Measurements from ENCODE around the gene FAM3B.
"Not testable (repeated sequence)": the region's sequence is repeated elsewhere in the genome, so short reads cannot be mapped to it uniquely, and the experiment has no call there.

Gene FAM3B

GRCh38 chr21:41349619-41350390 lies 33.2 kb downstream of the FAM3B start:
- DNase-seq (ENCODE audit: low read depth in 2 of 2, low spot score in 1 of 2), result no peak

GRCh38 chr21:41350436-41351155 lies 34.0 kb downstream of the FAM3B start:
- no peak for DNase-seq (ENCODE audit: low read depth in 2 of 2, low spot score in 1 of 2)

- DNase-seq (ENCODE audit: low read depth in 2 of 2, low spot score in 1 of 2), result no peak
Observed at GRCh38 chr21:41357546-41357945, 40.9 kb downstream of the FAM3B start.

DNA sequence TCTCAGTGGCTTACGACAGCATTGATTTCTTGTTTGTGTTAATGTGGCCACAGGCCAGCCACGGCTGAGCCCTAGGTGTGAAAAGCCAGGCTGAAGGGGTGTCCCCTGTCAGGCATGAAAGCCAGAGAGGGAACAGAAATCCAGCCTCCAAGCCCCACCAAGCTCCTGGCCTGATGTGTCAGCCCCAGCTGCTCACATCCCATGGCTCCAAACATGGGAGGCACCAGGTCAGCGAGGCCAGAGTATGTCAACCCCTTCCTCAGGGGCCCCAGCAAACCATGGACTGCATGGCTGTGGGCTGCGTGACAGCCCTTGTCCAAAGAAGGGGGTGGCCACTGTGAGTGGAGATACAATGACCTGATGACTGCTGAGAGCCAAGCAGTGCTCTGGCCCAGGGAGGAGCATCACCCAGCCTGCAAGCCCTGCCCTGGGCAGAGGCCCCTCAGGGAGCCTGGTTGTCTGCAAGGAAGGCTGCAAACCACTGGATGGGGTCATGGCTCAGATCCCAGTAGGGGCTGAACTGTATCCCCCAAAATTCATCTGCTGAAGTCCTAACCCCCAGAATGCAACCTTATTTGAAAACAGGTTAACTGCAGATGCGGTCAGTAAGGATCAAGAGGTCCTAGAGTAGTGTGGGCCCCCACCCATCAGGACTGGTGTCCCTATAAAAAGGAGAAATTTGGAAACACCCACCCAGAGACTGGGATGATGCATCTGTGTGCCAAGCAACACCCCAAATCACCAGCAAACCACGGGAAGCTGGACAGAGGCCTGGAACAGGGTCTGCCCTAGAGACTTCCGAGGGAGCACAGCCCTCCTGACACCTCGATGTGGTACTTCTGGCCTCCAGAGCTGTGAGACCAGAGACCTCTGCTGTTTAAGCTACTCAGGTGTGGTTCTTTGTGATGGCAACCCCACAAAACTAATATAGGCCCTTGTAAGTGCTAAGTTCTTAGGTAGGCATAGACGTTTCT lies 41.9 kb downstream of the FAM3B start:
- DNase-seq (ENCODE audit: low read depth in 2 of 2, low spot score in 1 of 2), result no peak

DNA sequence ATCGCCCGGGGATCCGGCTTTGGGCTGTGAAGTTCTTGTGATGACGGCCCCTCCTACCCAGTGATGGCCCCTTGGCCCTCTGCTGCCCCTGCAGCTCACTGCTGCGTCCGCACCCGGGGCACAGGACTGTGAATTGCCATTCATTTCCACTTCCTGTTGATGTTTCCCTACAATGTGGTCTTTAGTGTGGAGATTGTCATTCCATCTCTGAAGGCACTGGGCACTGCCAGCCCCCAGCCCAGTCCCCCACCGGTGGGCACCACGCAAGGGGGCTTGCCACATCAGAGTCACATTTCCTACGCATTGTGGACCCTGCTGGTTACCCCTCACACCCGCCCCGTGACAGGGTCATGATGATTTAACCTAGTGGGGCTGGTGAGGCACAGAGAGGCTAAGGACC lies 42.7 kb downstream of the FAM3B start:
- DNase-seq (ENCODE audit: low read depth in 2 of 2, low spot score in 1 of 2), result no peak

GRCh38 chr21:41359754-41360071 lies 43.1 kb downstream of the FAM3B start:
- not testable (repeated sequence) for DNase-seq (ENCODE audit: low read depth in 2 of 2, low spot score in 1 of 2)

DNA sequence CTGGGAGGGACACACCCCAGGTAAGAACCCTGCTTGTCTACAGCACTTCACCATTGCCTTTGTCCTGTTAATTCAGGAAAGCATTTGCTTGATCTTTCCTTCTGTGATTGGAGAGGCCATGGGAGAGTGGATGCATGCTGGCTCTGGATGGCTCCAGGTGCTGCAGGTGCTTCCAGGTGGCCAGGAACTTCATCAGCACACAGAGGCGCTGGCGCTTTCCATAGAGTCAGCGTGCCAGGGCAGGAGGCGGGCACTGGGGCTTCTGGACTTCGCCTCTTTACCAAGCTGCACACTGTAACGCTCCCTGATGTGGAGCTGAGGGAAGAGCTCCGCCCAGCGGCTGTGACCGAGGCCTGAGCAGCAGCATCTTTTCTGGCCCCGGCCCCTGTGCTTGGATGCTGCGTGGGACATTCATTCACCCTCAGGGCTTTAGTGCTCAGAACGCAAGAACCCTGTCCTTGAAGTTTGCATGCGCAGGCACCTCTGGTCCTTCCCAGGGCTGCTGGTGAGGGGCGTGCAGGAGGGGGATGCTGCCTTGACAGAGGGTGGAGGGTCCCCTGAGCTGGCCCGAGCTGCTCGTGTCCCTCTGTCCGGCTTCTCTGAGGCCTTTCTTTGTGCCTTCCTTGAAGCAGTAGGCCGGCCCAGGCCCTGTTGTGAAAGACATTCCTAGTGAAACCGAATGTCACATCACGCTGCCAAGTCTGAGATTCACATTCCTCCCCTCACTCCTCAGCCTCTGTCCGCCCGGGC lies 43.6 kb downstream of the FAM3B start:
- no peak for DNase-seq (ENCODE audit: low read depth in 2 of 2, low spot score in 1 of 2)

GRCh38 chr21:41361053-41361785 lies 44.6 kb downstream of the FAM3B start:
- DNase-seq (ENCODE audit: low read depth in 2 of 2, low spot score in 1 of 2), result no peak

DNA sequence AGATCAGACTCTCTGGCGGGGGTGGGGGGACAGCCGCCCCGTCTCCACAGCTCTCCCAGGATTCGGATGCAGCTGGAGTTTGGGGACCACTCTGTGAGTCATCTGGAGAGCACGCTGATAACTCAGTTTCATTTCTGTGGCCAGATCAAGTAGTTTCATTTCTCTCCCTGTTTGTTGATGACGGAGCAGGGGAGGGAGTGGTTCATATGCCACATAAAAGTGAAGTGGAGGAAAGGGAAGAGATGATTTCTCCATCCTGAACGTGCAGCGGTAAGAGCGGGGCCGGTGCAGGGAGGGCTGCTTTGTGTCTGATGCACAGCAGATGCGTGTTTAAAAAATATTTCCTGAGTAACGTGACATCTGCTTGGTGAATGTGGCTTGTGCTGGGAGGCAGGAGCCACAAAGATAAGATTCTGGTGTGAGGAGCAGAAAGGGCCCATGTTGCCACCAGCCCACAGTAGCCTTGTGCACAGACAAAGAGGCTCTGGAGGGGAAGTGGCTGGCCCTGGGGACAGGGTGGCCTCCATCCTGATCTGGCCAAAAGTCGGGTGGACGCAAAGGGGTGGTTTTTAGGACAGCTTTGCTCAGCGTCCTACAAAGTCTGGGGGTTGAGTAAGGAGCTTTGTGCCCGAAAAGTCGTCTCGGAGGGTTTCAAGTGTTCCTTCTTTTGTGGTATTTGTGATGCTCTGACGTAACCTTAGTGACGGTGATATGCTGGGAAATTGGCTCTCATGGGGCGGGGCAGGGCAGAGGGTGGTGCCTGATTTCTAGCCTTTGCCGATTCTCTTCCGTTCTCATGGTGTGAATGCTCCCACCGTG lies 45.4 kb downstream of the FAM3B start, which contains the start of gene MX2:
TSS of gene MX2 (plus strand) at position 242 of the 819 bp plus-strand sequence. CDS start 14,880 bp downstream, outside the sequence.
- DNase-seq (ENCODE audit: low read depth in 2 of 2, low spot score in 1 of 2), result peak; percentile 44 to 47

DNA sequence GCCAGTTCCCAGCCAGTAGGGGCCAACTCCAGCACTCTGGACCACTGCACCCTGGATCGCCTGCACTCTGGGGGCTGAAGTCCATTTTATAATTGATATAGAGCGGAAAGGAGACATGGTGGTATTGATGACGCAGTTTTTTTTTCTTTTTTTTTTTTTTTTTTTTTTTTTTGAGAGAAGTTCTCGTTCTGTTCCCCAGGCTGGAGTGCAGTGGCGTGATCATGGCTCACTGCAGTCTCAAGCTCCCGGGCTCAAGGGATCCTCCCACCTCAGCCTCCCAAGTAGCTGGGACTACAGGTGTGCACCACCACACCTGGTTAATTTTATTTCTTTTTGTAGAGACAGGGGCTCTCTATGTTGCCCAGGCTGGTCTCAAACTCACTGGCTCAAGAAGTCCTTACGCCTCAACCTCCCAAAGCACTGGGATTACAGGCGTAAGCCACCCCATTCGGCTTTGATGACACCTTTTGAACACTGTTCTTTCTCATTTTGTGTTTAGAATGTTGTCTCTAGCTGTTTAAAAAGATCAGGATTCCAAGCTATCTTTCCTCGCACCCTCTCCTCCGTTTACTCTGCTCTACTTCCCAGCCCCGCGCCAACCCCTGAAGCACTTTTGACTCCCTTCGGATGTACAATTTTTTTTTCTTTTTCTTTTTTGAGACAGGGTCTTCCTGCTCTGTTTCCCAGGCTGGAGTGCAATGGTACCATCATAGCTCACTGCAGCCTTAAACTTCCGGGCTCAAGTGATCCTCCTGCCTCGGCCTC lies 46.2 kb downstream of the FAM3B start:
- DNase-seq (ENCODE audit: low read depth in 2 of 2, low spot score in 1 of 2), result no peak

- DNase-seq (ENCODE audit: low read depth in 2 of 2, low spot score in 1 of 2), result no peak
Observed at GRCh38 chr21:41363370-41364270, 47.0 kb downstream of the FAM3B start.

- no peak for DNase-seq (ENCODE audit: low read depth in 2 of 2, low spot score in 1 of 2)
Observed at GRCh38 chr21:41364308-41364707, 47.7 kb downstream of the FAM3B start.

DNA sequence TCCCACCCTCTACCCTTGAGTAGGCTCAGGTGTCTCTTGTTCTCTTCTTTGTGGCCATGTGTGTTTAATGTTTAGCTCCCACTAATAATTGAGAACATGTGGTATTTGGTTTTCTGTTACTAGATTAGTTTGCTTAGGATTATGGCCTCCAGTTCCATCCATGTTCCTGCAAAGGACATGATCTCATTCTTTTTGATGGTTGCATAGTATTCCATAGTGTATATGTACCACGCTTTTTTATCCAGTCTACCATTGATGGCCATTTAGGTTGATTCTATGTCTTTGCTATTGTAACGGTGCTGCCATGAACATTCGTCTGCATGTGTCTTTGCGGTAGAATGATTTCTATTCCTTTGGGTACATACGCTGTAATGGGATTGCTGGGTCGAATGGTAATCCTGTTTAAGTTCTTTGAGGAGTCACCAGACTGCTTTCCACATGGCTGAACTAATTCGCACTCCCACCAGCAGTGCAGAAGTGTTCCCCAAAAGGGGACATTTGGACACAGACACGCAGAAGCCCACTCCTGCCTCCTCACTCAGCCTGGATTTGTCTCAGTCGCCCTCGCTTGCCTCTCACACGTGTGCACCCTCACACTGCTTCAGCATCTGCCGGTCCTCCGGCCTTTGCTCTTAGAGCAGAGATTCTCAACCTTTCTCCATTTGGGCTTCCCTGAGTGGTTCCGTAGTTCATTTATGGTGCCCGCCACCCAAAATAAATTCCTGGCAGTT lies 48.9 kb downstream of the FAM3B start:
- DNase-seq (ENCODE audit: low read depth in 2 of 2, low spot score in 1 of 2), result no peak

DNA sequence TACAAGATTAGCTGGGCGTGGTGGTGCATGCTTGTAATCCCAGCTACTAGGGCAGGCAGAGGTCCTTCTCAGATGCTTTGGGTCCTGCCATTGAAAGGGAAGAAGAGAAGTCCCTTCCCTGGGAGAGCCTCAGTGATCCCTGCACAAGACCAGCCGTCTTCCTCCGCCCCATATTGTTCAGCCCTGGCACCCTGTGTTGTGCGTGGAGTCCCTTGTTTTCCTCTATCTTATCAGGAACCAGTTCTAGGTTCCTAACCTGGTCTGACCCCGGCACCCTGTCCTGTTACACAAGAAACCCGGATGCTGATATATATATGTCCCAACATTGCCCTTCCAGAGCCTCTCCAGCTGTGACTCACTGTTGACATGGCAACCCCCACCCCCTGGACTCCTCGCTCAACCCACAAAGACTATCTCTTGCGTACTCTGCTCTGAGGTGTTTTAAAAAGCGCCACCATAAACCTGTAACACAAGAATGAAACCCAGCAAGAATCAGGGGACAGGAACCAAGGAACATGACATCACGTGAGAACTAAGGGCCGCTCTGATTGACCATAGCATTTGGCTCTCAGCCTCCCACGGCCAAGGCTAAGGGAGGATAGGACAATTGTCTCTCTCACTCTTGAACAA lies 50.0 kb downstream of the FAM3B start:
- DNase-seq (ENCODE audit: low read depth in 2 of 2, low spot score in 1 of 2), result no peak

GRCh38 chr21:41367301-41367944 lies 50.8 kb downstream of the FAM3B start:
- DNase-seq (ENCODE audit: low read depth in 2 of 2, low spot score in 1 of 2), result no peak

Measured in stimulated activated CD8-positive, alpha-beta memory T cell treated with anti-CD3 and anti-CD28 coated beads, Interleukin-4, amount 100 ng/mL, for 4 hours (primary cell).